ENCODE data around the gene TAS2R1. TPM values are rescaled to one million over a fixed set of nuclear protein-coding genes. Genes with fewer than 3 reads are reported as not detected.

The TAS2R1 gene
- total and polyA plus RNA-seq, 2 experiments from 2014 or later = not detected

- Histone ChIP-seq H3K4me3 (no peak overlapping the region), H3K9me2 (ENCODE audit: insufficient read depth) (no peaks in the 10 kb centered on the region), H3K4me2 (ENCODE audit: unreplicated experiment) (no peak overlapping the region), H3K4me1 (ENCODE audit: insufficient read depth) (peaks cover 14% of the 10 kb centered on the region), H2AFZ (no peak overlapping the region), H3K79me2 (ENCODE audit: insufficient read depth) (no peaks in the 10 kb centered on the region), H3K27me3 (replicated peaks; ENCODE audit: insufficient read depth) (no peaks in the 10 kb centered on the region), H3K9ac (no peak overlapping the region), H3K27ac (no peak overlapping the region), H4K20me1 (ENCODE audit: insufficient read depth) (no peaks in the 10 kb centered on the region), H3K36me3 (ENCODE audit: low read depth) (no peaks in the 10 kb centered on the region), H3K9me3 (ENCODE audit: low read depth) (no peaks in the 10 kb centered on the region), H3F3A (ENCODE audit: insufficient read depth) (0 out of 2 replicates have a peak, but pooled peaks cover 8% of the 10 kb centered on the region)
- TF ChIP-seq EZH2 (IDR thresholded peaks at IDR 0.05; ENCODE audit: insufficient read depth, poor library complexity, severe bottlenecking) (no peak), EZH2phosphoT487 (IDR thresholded peaks at IDR 0.05; ENCODE audit: insufficient read depth, low read depth) (no peak)
- in situ Hi-C loops (cut with MboI) = no loop called here
- WGBS, 2 experiments (ENCODE audit: low coverage in 1 of 2, low lambda C conversion rate in 2 of 2, missing lambda C conversion rate in 2 of 2) = 73 to 76% methylated on average over 6 of the region's 6 CpGs
- DNase-seq = no peak
Measured at GRCh38 chr5:9626955-9627354, 3.2 kb downstream of the TAS2R1 start.

- H3K4me2 ChIP-seq (ENCODE audit: unreplicated experiment) = no peak overlapping the region
- no peak overlapping the region for H2AFZ ChIP-seq
- no peaks in the 10 kb centered on the region for H3K9me2 ChIP-seq (ENCODE audit: insufficient read depth)
- no peaks in the 10 kb centered on the region for H3K9me3 ChIP-seq (ENCODE audit: low read depth)
- no peak for DNase-seq
- H4K20me1 ChIP-seq (ENCODE audit: insufficient read depth) = no peaks in the 10 kb centered on the region
- H3K27me3 ChIP-seq (replicated peaks; ENCODE audit: insufficient read depth) = no peaks in the 10 kb centered on the region
- no peak overlapping the region for H3K4me3 ChIP-seq
- in situ Hi-C loops (cut with MboI) = no loop called here
- 0 out of 2 replicates have a peak, but pooled peaks cover 8% of the 10 kb centered on the region for H3F3A ChIP-seq (ENCODE audit: insufficient read depth)
- 17 to 24% methylated on average over 2 of the region's 2 CpGs for WGBS, 2 experiments (ENCODE audit: low coverage in 1 of 2, low lambda C conversion rate in 2 of 2, missing lambda C conversion rate in 2 of 2)
- H3K4me1 ChIP-seq (ENCODE audit: insufficient read depth) = peaks cover 21% of the 10 kb centered on the region
- H3K9ac ChIP-seq = no peak overlapping the region
- no peak overlapping the region for H3K27ac ChIP-seq
- H3K36me3 ChIP-seq (ENCODE audit: low read depth) = no peaks in the 10 kb centered on the region
- TF ChIP-seq EZH2 (IDR thresholded peaks at IDR 0.05; ENCODE audit: insufficient read depth, poor library complexity, severe bottlenecking) = no peak
- TF ChIP-seq EZH2phosphoT487 (IDR thresholded peaks at IDR 0.05; ENCODE audit: insufficient read depth, low read depth) = no peak
- no peaks in the 10 kb centered on the region for H3K79me2 ChIP-seq (ENCODE audit: insufficient read depth)
Measured at GRCh38 chr5:9625731-9626130, 4.4 kb downstream of the TAS2R1 start.

- no peak overlapping the region for H3K9ac ChIP-seq
- no peak overlapping the region for H3K4me2 ChIP-seq (ENCODE audit: unreplicated experiment)
- no peak overlapping the region for H2AFZ ChIP-seq
- WGBS, 2 experiments (ENCODE audit: low coverage in 1 of 2, low lambda C conversion rate in 2 of 2, missing lambda C conversion rate in 2 of 2) = 17 to 21% methylated on average over 5 of the region's 5 CpGs
- H3K27me3 ChIP-seq (replicated peaks; ENCODE audit: insufficient read depth) = no peaks in the 10 kb centered on the region
- no peaks in the 10 kb centered on the region for H4K20me1 ChIP-seq (ENCODE audit: insufficient read depth)
- H3K9me2 ChIP-seq (ENCODE audit: insufficient read depth) = no peaks in the 10 kb centered on the region
- in situ Hi-C loops (cut with MboI) = no loop called here
- no peaks in the 10 kb centered on the region for H3K79me2 ChIP-seq (ENCODE audit: insufficient read depth)
- no peak for TF ChIP-seq EZH2 (IDR thresholded peaks at IDR 0.05; ENCODE audit: insufficient read depth, poor library complexity, severe bottlenecking)
- TF ChIP-seq EZH2phosphoT487 (IDR thresholded peaks at IDR 0.05; ENCODE audit: insufficient read depth, low read depth) = no peak
- H3K4me3 ChIP-seq = no peak overlapping the region
- DNase-seq = no peak
- no peaks in the 10 kb centered on the region for H3K36me3 ChIP-seq (ENCODE audit: low read depth)
- no peak overlapping the region for H3K27ac ChIP-seq
- peaks cover 21% of the 10 kb centered on the region for H3K4me1 ChIP-seq (ENCODE audit: insufficient read depth)
- H3K9me3 ChIP-seq (ENCODE audit: low read depth) = no peaks in the 10 kb centered on the region
- H3F3A ChIP-seq (ENCODE audit: insufficient read depth) = 0 out of 2 replicates have a peak, but pooled peaks cover 8% of the 10 kb centered on the region
Measured at GRCh38 chr5:9625286-9625685, 4.9 kb downstream of the TAS2R1 start.

GRCh38 chr5:9624196-9624947, 5.8 kb downstream of the TAS2R1 start:
- no peak overlapping the region for H2AFZ ChIP-seq
- H3K4me3 ChIP-seq = no peak overlapping the region
- H3K9me3 ChIP-seq (ENCODE audit: low read depth) = no peaks in the 10 kb centered on the region
- H3K4me2 ChIP-seq (ENCODE audit: unreplicated experiment) = no peak overlapping the region
- H3K27ac ChIP-seq = no peak overlapping the region
- no peaks in the 10 kb centered on the region for H3K79me2 ChIP-seq (ENCODE audit: insufficient read depth)
- H3K9me2 ChIP-seq (ENCODE audit: insufficient read depth) = no peaks in the 10 kb centered on the region
- peaks cover 21% of the 10 kb centered on the region for H3K4me1 ChIP-seq (ENCODE audit: insufficient read depth)
- H4K20me1 ChIP-seq (ENCODE audit: insufficient read depth) = no peaks in the 10 kb centered on the region
- WGBS, 2 experiments (ENCODE audit: low coverage in 1 of 2, low lambda C conversion rate in 2 of 2, missing lambda C conversion rate in 2 of 2) = 74 to 77% methylated on average over 5 of the region's 5 CpGs
- no peaks in the 10 kb centered on the region for H3K36me3 ChIP-seq (ENCODE audit: low read depth)
- no peak for DNase-seq
- H3F3A ChIP-seq (ENCODE audit: insufficient read depth) = 0 out of 2 replicates have a peak, but pooled peaks cover 8% of the 10 kb centered on the region
- no peak for TF ChIP-seq EZH2phosphoT487 (IDR thresholded peaks at IDR 0.05; ENCODE audit: insufficient read depth, low read depth)
- no peak for TF ChIP-seq EZH2 (IDR thresholded peaks at IDR 0.05; ENCODE audit: insufficient read depth, poor library complexity, severe bottlenecking)
- H3K27me3 ChIP-seq (replicated peaks; ENCODE audit: insufficient read depth) = no peaks in the 10 kb centered on the region
- in situ Hi-C loops (cut with MboI) = no loop called here
- H3K9ac ChIP-seq = no peak overlapping the region

Measured in GM23248 (cell line).